T1000 (cell line): Measurements from ENCODE around the gene ARF1.

Source experiments
- DNase-seq: peaks from one replicate; lab custom pipeline; 2025; ENCODE audit warnings: mixed read lengths; lab: John Stamatoyannopoulos, UW

ARF1 gene

DNA sequence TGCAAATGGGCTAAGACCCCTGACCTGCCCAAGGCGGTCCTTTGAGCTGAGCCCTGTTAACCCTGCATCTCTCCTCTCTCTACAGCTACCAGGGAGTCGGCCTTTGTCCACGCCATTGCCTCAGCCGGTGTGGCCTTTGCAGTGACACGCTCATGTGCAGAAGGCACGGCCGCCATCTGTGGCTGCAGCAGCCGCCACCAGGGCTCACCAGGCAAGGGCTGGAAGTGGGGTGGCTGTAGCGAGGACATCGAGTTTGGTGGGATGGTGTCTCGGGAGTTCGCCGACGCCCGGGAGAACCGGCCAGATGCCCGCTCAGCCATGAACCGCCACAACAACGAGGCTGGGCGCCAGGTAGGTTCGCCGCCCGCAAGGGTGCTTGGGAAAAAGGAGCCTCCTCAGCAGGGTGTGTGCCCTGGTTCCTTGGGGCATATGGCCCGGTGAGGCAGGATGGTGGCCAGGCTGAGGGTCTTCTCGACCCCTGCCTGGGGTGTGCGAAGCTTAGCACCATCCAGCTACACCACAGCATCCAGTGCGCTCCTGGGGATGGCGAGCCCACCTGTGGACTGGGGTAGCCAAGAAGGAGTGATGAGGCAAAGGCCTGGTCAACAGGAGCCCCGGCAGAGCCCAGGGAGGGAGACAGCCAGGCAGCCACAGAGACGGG, 31.8 kb upstream of the ARF1 start:
- DNase-seq = no peak

DNA sequence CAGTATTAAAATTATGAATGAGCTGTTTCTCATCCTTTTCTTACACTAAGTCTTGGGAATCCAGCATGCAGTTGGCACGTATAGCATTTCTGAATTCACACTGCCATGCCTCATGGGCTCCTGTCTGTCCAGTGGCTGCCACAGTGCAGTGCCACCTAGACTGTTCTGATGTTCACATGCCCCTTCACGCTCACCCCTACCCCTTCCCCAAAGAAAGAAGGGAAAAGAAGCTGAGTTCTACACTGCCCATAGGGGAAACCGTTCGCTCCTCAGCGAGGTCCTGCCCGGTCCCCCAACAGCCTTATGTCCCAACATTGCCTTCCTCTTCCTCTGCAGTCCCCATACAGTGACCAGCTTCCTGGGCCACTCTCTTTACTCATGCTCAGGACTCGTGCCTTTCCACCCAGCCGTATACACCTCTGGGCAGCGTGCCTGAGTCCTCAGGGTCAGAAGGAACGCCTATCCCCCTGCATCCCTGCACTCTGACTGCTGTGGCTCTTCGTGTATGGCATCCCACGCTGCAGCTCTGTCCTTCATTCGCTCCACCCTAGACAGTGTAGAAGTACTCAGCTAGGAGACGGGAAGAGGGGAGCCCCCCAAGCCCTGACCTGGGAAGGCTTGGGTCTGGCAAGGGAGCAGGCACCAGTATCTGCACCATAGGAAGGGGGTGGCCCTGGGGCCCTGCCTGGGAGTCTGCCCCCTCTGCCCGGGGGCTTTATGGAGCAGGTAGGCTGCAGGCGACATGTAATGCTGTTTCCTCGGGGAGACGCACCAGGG, 24.1 kb upstream of the ARF1 start:
- DNase-seq = no peak

DNA sequence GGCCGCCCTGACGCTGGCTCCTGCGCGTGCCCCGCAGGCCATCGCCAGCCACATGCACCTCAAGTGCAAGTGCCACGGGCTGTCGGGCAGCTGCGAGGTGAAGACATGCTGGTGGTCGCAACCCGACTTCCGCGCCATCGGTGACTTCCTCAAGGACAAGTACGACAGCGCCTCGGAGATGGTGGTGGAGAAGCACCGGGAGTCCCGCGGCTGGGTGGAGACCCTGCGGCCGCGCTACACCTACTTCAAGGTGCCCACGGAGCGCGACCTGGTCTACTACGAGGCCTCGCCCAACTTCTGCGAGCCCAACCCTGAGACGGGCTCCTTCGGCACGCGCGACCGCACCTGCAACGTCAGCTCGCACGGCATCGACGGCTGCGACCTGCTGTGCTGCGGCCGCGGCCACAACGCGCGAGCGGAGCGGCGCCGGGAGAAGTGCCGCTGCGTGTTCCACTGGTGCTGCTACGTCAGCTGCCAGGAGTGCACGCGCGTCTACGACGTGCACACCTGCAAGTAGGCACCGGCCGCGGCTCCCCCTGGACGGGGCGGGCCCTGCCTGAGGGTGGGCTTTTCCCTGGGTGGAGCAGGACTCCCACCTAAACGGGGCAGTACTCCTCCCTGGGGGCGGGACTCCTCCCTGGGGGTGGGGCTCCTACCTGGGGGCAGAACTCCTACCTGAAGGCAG, 23.4 kb upstream of the ARF1 start:
- no peak for DNase-seq

DNA sequence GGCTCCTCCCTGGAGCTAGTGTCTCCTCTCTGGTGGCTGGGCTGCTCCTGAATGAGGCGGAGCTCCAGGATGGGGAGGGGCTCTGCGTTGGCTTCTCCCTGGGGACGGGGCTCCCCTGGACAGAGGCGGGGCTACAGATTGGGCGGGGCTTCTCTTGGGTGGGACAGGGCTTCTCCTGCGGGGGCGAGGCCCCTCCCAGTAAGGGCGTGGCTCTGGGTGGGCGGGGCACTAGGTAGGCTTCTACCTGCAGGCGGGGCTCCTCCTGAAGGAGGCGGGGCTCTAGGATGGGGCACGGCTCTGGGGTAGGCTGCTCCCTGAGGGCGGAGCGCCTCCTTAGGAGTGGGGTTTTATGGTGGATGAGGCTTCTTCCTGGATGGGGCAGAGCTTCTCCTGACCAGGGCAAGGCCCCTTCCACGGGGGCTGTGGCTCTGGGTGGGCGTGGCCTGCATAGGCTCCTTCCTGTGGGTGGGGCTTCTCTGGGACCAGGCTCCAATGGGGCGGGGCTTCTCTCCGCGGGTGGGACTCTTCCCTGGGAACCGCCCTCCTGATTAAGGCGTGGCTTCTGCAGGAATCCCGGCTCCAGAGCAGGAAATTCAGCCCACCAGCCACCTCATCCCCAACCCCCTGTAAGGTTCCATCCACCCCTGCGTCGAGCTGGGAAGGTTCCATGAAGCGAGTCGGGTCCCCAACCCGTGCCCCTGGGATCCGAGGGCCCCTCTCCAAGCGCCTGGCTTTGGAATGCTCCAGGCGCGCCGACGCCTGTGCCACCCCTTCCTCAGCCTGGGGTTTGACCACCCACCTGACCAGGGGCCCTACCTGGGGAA, 22.7 kb upstream of the ARF1 start:
- no peak for DNase-seq

DNA sequence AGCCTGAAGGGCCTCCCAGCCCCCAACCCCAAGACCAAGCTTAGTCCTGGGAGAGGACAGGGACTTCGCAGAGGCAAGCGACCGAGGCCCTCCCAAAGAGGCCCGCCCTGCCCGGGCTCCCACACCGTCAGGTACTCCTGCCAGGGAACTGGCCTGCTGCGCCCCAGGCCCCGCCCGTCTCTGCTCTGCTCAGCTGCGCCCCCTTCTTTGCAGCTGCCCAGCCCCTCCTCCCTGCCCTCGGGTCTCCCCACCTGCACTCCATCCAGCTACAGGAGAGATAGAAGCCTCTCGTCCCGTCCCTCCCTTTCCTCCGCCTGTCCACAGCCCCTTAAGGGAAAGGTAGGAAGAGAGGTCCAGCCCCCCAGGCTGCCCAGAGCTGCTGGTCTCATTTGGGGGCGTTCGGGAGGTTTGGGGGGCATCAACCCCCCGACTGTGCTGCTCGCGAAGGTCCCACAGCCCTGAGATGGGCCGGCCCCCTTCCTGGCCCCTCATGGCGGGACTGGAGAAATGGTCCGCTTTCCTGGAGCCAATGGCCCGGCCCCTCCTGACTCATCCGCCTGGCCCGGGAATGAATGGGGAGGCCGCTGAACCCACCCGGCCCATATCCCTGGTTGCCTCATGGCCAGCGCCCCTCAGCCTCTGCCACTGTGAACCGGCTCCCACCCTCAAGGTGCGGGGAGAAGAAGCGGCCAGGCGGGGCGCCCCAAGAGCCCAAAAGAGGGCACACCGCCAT, 21.9 kb upstream of the ARF1 start:
- no peak for DNase-seq

DNA sequence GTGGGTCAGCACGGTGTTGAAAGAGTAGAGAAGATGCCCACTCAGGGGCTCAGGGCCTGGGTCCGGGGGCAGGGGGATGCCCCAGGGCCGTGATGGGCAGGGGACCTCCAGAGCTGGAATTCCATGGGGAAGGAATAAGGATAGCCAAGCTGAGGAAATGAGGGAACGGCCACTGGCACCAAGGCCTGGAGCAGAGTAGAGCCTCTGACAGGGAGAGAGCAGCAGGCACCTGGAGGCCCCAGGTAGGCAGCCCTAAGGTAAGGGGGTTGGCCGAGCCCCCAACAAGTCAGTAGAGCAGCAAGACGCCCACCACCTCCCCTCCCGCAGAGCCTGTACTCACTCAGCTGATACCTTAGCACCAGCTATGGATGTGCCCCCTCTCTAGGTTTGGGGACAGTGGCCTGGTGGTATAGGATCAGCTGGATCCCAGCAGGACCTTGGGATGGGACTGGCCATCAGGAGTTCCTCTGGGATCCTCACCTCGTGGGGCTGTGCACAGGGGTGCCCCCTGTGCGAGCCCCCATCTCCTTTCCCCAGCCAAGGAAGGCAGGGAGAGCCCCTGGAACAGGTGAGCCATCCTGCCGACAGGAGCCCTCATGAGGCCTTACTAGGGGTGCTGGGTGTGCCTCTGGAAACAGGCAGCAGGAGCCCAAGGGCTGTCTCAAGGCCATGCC, 21.0 kb upstream of the ARF1 start:
- DNase-seq = no peak

DNA sequence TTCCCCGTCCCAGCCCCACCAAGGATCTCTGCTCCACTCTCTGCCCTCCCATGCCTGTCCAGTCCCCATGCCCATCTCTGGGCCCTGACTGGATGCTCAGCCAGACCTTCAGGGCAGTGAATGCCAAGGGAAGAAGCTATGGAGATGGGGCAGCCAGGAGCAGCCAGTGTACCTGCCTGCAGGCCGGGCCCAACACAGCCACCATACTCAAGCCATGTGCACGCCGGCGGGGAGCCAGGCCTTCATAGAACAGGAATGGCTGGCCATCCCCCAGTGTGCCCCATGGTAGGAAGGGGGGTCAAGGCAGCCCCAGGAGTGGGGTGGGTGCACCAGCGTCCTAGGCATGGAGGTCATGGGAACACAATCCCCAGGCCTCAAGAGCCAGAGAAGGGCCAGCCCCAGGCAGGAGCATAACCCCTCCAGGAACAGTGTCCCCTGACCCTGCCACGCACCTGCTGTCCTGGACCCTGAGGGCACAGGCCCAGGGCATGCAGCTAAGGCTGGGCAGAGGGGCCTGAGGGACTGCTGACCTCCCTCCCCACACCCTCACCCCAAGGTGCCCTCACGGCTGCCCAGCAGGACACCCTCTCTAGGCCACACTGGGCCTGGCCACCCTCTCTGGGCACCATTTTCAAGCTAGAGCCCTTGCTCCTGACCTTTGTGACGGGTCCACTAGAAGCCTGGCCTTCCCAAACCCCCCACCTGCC, 20.3 kb upstream of the ARF1 start:
- no peak for DNase-seq

DNA sequence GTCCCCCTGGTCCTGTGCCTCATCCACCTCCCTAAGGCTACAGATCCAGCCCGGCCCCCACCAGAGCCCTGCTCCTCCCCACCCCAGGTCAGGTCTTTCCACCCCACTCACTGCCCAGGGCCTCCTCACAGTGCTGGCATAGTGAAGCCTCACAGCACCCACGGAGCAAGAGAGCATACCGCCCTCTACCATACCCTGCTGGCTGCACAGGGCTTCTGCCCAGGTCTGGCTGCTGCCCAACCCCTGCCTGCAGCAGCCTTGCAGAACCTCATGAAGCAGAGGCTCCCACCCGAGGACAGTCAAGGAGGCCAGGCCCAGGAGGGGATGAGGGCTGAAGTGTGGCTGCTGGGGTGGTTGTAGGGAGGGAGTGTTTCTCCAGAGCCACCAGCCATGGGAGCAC, 19.7 kb upstream of the ARF1 start:
- DNase-seq = no peak

DNA sequence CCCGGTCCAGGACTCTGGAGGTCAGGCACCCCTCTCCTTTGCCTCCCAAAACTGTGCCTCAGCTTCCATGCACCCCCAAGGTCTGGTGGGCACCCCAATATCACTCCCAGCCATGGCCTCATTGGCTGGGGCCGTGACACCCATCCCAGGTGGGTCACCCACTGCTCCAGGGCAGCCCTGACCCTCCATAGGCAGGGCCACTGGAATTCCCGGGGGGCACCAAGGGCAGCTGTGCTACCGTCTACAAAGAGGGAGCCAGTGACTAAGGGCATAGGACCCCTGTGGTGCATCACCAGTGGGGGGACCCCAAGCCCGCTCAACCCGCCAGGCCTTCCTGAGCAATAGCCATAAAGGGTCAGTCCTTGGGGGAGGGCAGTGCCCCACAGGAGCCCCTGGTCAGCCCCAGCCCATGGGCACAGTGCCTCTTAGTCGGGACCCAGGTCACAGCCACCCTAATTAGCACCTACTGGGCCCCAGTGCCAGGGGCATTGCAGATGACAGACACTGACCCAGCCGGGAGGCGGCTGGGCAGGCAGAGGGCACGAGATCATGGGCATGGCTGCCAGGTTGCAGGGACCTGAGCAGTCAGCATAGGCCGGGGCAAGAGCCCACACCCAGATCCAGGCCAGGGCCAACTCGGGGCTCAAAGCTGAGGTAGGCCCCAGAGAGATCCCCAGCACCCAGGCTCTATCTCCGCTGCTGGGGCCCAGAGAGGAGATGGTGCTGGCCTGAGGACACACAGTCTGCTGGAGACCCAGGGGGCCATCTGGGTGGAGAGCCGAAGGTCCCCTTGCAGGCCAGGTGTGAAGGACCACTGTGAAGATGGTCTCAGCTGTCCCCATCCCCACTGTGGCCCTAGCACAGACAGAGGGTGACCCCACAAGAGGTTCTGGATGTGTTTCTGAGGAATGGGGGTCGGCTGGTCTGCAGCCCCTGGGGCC, 19.0 kb upstream of the ARF1 start:
- no peak for DNase-seq

DNA sequence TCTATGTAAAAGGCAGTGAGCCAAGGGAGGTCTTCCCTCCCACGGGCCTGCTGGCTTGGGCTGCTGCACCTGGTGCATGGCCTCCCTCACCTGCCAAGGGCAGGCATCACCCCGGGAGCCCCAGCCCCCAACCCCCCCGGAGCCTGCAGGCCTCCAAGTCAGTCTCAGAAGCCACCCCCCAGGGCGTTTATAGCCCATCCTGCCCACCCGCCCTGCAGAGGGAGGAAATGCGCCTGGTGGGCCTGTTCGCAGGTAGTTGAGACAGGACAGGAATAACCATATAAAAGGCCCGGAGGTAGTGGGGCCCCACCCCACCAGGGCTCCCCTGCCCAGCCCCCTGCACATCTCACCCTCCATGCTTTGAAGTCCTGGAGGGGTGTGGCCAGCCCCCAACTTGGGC, 18.2 kb upstream of the ARF1 start:
- DNase-seq = no peak

DNA sequence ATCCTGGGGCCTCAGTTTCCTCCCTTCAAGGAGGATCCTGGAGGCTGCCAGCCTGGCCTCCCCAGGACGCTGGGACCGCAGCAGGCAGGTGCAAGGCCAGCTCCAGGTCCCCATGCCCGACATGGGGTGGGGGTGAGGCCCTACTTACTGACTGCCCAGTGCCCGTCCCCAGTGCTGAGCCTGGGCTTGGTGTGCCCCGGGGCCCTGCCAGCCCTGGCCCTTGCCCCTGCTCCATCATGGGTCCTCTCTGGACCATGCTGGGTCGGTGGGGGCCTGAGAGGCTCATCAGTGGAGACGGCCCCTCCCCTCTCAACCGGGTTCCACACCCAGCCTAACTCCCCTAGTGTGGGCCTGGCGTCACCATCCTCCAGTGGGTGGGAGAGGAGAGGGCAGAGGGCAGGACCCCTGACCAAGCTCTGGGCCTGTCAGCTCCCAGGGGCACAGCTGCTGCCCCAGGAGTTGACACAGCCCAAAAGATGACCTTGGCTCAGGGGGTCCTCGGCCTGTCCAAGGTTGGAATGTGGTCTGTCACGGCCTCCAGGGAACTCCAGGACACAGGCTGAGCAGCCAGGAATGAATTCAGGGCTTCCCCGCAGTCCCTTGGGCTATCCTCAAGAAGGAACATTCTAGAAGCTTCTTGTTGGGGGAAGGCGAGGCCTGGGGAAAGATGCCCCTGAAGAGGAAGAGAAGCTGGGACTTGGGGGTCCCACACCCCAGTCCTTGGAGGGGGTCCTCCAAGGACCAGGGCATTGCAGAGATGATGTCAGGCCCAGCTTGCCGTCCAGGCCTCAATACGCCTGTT, 17.6 kb upstream of the ARF1 start:
- no peak for DNase-seq

DNA sequence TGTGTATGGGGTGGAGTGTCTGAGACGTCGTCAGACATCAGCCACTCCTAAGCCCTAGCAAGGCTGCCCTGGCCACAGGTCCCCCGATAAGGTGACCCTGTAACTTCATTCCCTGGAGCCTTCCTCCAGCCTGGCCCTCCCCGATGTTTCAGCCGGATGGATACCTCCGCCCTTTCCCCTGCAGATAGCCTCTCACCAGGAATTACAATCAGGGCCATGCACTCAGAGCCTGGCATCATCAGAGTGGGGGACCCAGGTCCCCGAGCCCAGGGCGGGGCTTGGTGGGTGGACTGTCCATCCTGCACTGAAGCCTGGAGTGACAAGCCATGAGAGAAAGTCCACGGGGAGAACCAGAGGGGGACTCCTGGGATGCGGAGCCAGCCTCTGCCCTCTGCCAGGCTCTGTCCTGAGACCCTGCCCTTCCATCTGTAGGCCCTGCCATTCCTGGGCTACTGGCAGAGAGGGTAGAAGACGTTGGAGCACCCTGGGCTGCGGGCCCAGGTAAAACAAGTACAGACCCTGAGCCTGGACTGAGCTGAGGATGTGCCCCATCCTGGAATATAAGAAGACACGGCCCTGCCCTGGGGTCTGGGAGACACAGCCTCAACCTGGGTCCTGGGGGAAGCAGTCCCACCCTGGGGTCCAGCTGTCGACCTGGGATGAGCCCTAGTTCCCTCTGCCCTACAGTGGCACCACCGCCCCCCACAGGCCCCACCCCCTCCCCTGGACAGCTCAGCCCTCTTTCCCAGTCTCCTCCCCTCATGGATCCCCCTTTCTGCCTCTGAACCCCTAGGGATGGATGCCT, 16.8 kb upstream of the ARF1 start:
- DNase-seq = no peak

DNA sequence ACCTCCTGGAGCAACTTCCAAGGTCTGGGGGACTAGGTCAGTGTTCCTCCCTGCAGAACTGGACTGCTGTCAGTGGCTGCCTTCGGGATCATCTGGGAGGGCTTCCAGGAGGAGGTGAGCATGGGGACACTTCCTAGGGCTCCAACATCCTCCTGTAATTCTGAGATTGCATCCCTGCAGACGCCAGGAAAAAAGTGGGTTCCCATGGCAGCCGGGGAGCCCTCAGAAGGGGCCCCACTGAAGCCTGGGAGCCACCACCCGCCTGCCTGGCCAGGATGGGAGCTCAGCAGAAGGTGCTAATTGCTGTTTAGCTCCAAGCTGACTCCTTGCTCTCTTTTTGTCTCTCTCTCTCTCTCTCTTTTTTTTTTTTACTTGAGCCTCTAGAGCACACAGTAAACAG, 16.1 kb upstream of the ARF1 start:
- no peak for DNase-seq

DNA sequence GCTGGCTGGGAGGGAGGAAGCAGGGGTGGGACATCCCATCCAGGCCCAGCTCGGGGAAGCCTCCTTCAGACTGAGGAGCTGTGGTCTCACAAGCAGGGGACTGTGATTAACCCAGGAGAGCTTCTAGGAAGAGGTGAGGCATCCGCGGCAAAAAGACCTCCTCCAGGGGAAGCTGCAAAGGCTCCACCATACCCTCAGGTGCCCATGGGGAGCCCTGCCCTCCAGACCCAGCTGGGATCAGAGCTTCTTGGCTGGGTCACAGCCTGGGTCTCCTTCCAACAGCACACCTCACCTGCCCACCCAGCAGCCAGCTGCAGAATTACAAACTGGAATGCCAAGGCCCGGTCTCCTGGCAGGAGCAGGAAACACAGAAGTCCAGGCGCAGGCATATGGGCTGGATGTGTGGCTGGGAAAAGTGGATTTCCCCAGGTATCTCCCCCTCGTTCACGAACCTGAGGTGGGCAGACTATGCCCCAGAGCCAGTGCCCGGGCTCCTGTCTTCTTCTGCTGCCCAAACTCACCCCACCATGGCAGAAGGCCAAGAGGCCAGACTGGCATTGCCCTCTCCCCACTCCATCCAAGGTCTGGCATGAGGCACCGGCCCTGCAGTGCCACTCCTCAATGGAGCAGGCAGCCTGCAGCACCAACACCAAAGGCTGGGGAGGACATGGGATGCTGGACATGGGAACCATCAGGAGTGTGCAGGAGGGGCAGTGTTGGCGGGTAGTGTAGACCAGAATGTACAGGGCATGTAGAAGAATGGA, 15.4 kb upstream of the ARF1 start:
- no peak for DNase-seq

DNA sequence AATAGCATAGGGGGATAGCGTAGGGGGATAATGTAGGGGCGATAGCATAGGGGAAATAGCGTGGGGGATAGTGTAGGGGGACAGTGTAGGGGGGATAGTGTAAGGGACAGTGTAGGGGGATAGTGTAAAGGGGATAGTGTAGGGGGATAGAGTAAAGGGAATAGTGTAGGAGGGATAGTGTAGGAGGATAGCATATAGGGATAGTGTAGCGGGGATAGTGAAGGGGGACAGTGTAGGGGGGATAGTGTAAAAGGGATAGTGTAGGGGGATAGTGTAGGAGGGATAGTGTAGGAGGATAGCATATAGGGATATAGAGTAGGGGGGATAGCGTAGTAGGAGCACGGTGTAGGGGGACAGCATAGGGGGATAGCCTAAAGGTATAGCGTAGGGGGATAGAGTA, 14.1 kb upstream of the ARF1 start:
- no peak for DNase-seq

DNA sequence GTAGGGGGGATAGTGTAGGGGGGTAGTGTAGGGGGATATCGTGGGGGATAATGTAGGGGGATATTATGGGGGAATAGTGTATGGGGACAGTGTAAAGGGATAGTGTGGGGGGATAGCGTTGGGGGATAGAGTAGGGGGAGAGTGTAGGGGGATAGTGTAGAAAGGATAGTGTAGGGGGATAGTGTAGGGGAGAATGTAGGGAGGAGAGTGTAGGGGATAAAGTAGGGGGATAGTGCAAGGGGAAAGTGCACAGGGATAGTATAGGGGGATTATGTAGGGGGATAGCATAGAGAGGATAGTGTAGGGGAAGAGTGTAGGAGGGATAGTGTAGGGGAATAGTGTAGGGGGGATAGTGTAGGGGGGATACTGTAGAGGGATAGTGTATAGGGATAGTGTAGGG, 12.3 kb upstream of the ARF1 start:
- no peak for DNase-seq

DNA sequence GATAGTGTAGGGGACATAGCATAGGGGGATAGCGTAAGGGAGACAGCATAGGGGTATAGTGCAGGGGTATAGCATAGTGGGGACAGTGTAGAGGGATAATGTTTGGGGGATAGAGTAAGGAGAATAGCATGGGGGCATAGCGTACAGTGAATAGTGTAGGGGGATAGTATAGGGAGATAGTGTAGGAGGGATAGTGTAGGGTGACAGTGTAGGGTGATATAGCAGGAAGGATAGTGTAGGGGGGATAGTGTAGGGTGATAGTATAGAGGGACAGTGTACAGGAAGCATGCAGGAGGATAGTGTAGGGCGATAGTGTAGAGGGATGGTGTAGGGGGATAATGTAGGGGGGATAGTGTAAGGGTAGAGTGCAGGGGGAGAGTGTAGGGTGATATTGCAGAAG, 11.7 kb upstream of the ARF1 start:
- DNase-seq = no peak
